H9 (cell line): ENCODE data around the gene TNMD. TPM values are rescaled to one million over a fixed set of nuclear protein-coding genes. Genes with fewer than 3 reads are reported as not detected.

ENCODE experiments used
- DNase-seq: peaks from one replicate; pipeline ENCODE4 v3.0.0-alpha.2; 2017
- H2AFZ ChIP-seq: one replicate; pipeline ENCODE4 v1.6.1; 2013; ENCODE audit warnings: mild to moderate bottlenecking, low read length, control low read depth, moderate library complexity
- H2AK5ac ChIP-seq: 2 replicates; pipeline ENCODE4 v1.6.1; 2013; ENCODE audit warnings: low read length, control low read depth, mixed read lengths; ENCODE audit not compliant: insufficient read length
- H2BK120ac ChIP-seq: one replicate; pipeline ENCODE4 v1.6.1; 2013; ENCODE audit warnings: low read depth, mild to moderate bottlenecking, low read length, control low read depth, inconsistent platforms; ENCODE audit not compliant: poor library complexity, severe bottlenecking
- H2BK12ac ChIP-seq: 2 replicates; pipeline ENCODE4 v1.6.1; 2013; ENCODE audit warnings: low read length, control low read depth, mixed read lengths, low read depth; ENCODE audit not compliant: insufficient read length
- H2BK15ac ChIP-seq: 2 replicates; pipeline ENCODE4 v1.6.1; 2013; ENCODE audit warnings: low read depth, low read length, control low read depth
- H2BK20ac ChIP-seq: one replicate; pipeline ENCODE4 v1.6.1; 2013; ENCODE audit warnings: low read depth, mild to moderate bottlenecking, low read length, control low read depth, inconsistent platforms; ENCODE audit not compliant: poor library complexity, severe bottlenecking
- H2BK5ac ChIP-seq: 2 replicates; pipeline ENCODE4 v1.6.1; 2013; ENCODE audit warnings: low read length, control low read depth, mixed read lengths; ENCODE audit not compliant: insufficient read length
- H3K14ac ChIP-seq: 2 replicates; pipeline ENCODE4 v1.6.1; 2013; ENCODE audit warnings: low read length, control low read depth; ENCODE audit not compliant: insufficient read depth
- H3K18ac ChIP-seq: 2 replicates; pipeline ENCODE4 v1.6.1; 2013; ENCODE audit warnings: low read depth, mild to moderate bottlenecking, mixed read lengths, low read length, control low read depth; ENCODE audit not compliant: insufficient read length
- H3K23ac ChIP-seq: 2 replicates; pipeline ENCODE4 v1.6.1; 2013; ENCODE audit warnings: low read length, control low read depth, mixed read lengths, low read depth; ENCODE audit not compliant: insufficient read length
- H3K23me2 ChIP-seq: 2 replicates; pipeline ENCODE4 v1.6.1; 2013; ENCODE audit warnings: low read depth, mild to moderate bottlenecking, mixed read lengths, low read length, control low read depth; ENCODE audit not compliant: insufficient read length, poor library complexity, severe bottlenecking
- H3K27ac ChIP-seq: 2 replicates; pipeline ENCODE4 v1.5.1; 2013; ENCODE audit warnings: low read length, control low read depth, mixed read lengths, low read depth; ENCODE audit not compliant: insufficient read length
- H3K27me3 ChIP-seq: 2 replicates; pipeline ENCODE4 v1.6.1; 2013; ENCODE audit warnings: low read length, control low read depth, inconsistent platforms; ENCODE audit not compliant: insufficient read depth
- H3K4ac ChIP-seq: 2 replicates; pipeline ENCODE4 v1.6.1; 2013; ENCODE audit warnings: low read depth, mild to moderate bottlenecking, control low read depth, inconsistent platforms, low read length, moderate library complexity
- H3K4me1 ChIP-seq: 2 replicates; pipeline ENCODE4 v1.6.1; 2013; ENCODE audit warnings: low read length, control low read depth, inconsistent platforms; ENCODE audit not compliant: insufficient read depth
- H3K4me2 ChIP-seq: 2 replicates; pipeline ENCODE4 v1.6.1; 2013; ENCODE audit warnings: low read length, control low read depth, mixed read lengths; ENCODE audit not compliant: insufficient read length, insufficient read depth
- H3K56ac ChIP-seq: 2 replicates; pipeline ENCODE4 v1.6.1; 2013; ENCODE audit warnings: low read depth, mild to moderate bottlenecking, mixed read lengths, low read length, control low read depth; ENCODE audit not compliant: insufficient read length
- H3K79me1 ChIP-seq: 2 replicates; pipeline ENCODE4 v1.6.1; 2013; ENCODE audit warnings: low read depth, mild to moderate bottlenecking, moderate library complexity, low read length, control low read depth, inconsistent platforms; ENCODE audit not compliant: insufficient read depth, poor library complexity, severe bottlenecking
- H3K79me2 ChIP-seq: 2 replicates; pipeline ENCODE4 v1.6.1; 2013; ENCODE audit warnings: low read length, control low read depth, inconsistent platforms; ENCODE audit not compliant: insufficient read depth
- H3K9ac ChIP-seq: 2 replicates; pipeline ENCODE4 v1.6.1; 2013; ENCODE audit warnings: low read length, control low read depth, mixed read lengths; ENCODE audit not compliant: insufficient read length; ENCODE audit errors: extremely low read depth
- H3K9me3 ChIP-seq: one replicate; pipeline ENCODE4 v1.6.1; 2013; ENCODE audit warnings: low read depth, low read length, inconsistent platforms; ENCODE audit not compliant: control insufficient read depth
- H3T11ph ChIP-seq: one replicate; pipeline ENCODE4 v1.6.1; 2013; ENCODE audit warnings: mild to moderate bottlenecking, low read length, control low read depth, inconsistent platforms
- H4K20me1 ChIP-seq: one replicate; pipeline ENCODE4 v1.6.1; 2013; ENCODE audit not compliant: control insufficient read depth, insufficient read length, insufficient read depth
- H4K5ac ChIP-seq: 2 replicates; pipeline ENCODE4 v1.6.1; 2013; ENCODE audit warnings: low read depth, mild to moderate bottlenecking, mixed read lengths, low read length, control low read depth; ENCODE audit not compliant: insufficient read length
- H4K8ac ChIP-seq: replicated peaks from 2 replicates; pipeline ENCODE4 v1.6.1; 2013; ENCODE audit warnings: low read length, control low read depth, mixed read lengths, low read depth; ENCODE audit not compliant: insufficient read length
- H4K91ac ChIP-seq: 2 replicates; pipeline ENCODE4 v1.6.1; 2013; ENCODE audit warnings: low read depth, mild to moderate bottlenecking, moderate library complexity, mixed read lengths, low read length, control low read depth; ENCODE audit not compliant: insufficient read length
- H3K27ac Mint-ChIP-seq, 3 experiments: 2 replicates in 2 of 3; 3 replicates in 1 of 3; pipeline ENCODE4 v1.8.0; 2020 to 2021; ENCODE audit warnings: mixed read lengths in 3 of 3, mild to moderate bottlenecking in 1 of 3, moderate library complexity in 1 of 3
- H3K27me3 Mint-ChIP-seq: 2 replicates; pipeline ENCODE4 v1.8.0; 2021; ENCODE audit warnings: low read depth, mild to moderate bottlenecking, moderate library complexity, mixed read lengths
- H3K36me3 Mint-ChIP-seq, 3 experiments: 2 replicates in 2 of 3; 3 replicates in 1 of 3; pipeline ENCODE4 v1.8.0; 2020 to 2021; ENCODE audit warnings: low read depth in 3 of 3, mixed read lengths in 3 of 3; ENCODE audit not compliant: insufficient read depth in 1 of 3
- H3K4me1 Mint-ChIP-seq, 2 experiments: 2 replicates each; pipeline ENCODE4 v1.8.0; 2020; ENCODE audit warnings: mixed read lengths in 2 of 2
- H3K4me3 Mint-ChIP-seq, 2 experiments: 2 replicates in 1 of 2; 3 replicates in 1 of 2; pipeline ENCODE4 v1.8.0; 2020 to 2021; ENCODE audit warnings: mild to moderate bottlenecking in 2 of 2, mixed read lengths in 2 of 2, moderate library complexity in 1 of 2
- H3K9me3 Mint-ChIP-seq, 2 experiments: 2 replicates in 1 of 2; 3 replicates in 1 of 2; pipeline ENCODE4 v1.8.0; 2020; ENCODE audit warnings: mild to moderate bottlenecking in 2 of 2, mixed read lengths in 2 of 2, moderate library complexity in 1 of 2
- CTCF ChIP-seq: fragments of 200-600 bp; sonication (generic); conservative IDR thresholded peaks from 3 replicates; pipeline ENCODE4 v1.8.0; 2021; ENCODE audit warnings: antibody characterized with exemption, mild to moderate bottlenecking
- WGBS: extraction: QIAGEN DNeasy Blood & Tissue Kit; methylation state at CpG from one replicate; pipeline ENCODE4 v1.1.7; 2013; ENCODE audit warnings: missing lambda C conversion rate, low lambda C conversion rate, mixed read lengths; ENCODE audit not compliant: insufficient read length; ENCODE audit errors: extremely low coverage; 5-methylcytosine and 5-hydroxymethylcytosine counted together
- total RNA-seq: library from RNA; stranded (reverse); gene quantifications from 2 replicates; pipeline ENCODE4 v1.2.1, GENCODE V29; 2021

The TNMD gene
- total RNA-seq, 1 experiment from 2014 or later = 1.7 TPM

GRCh38 chrX:100586747-100587146 is 2.0 kb downstream of the TNMD start:
- TF ChIP-seq CTCF = no peak
- Mint-ChIP-seq H3K36me3 (no peaks in the 10 kb centered on the region), H3K4me3 (no peak overlapping the region), H3K4me1 (no peaks in the 10 kb centered on the region), H3K9me3 (peaks cover 0 to 56% of the 10 kb centered on the region in 2 experiments; a peak in 2 of 5 replicates), H3K27ac (no peak overlapping the region), H3K27me3 (peaks cover 12% of the 10 kb centered on the region)
- Histone ChIP-seq H2BK20ac (no peak overlapping the region), H4K91ac (no peak overlapping the region), H3K9me3 (no peaks in the 10 kb centered on the region), H2BK12ac (no peak overlapping the region), H2AFZ (no peak overlapping the region), H2AK5ac (no peak overlapping the region), H3T11ph (no peak overlapping the region), H3K79me2 (no peaks in the 10 kb centered on the region), H2BK5ac (no peak overlapping the region), H3K9ac (no peak overlapping the region), H3K4me2 (no peak overlapping the region), H3K27ac (no peak overlapping the region), H2BK120ac (no peak overlapping the region), H4K5ac (no peak overlapping the region), H2BK15ac (no peak overlapping the region), H3K23ac (no peak overlapping the region), H3K18ac (no peak overlapping the region), H3K56ac (no peak overlapping the region), H3K23me2 (no peaks in the 10 kb centered on the region), H4K20me1 (no peaks in the 10 kb centered on the region), H3K14ac (no peak overlapping the region), H3K27me3 (no peaks in the 10 kb centered on the region), H3K4ac (no peak overlapping the region), H4K8ac (no peak overlapping the region), H3K79me1 (no peaks in the 10 kb centered on the region), H3K4me1 (no peaks in the 10 kb centered on the region)
- DNase-seq = no peak
- WGBS = no CpG with 5 or more reads among the region's 2 CpGs
